NT2/D1 (cell line): Measurements from ENCODE around the gene ZBED3.

ENCODE experiments used
- DNase-seq: peaks from one replicate; pipeline ENCODE4 v3.0.0-alpha.2; 2011; ENCODE audit warnings: low read depth, low spot score
- H3K27me3 ChIP-seq: 2 replicates; pipeline ENCODE4 v1.6.0; 2011; ENCODE audit warnings: mild to moderate bottlenecking; ENCODE audit not compliant: insufficient read length, insufficient read depth
- H3K36me3 ChIP-seq: 2 replicates; pipeline ENCODE4 v1.6.1; 2011; ENCODE audit warnings: mild to moderate bottlenecking, low read length, mixed read lengths; ENCODE audit not compliant: insufficient read depth, insufficient read length
- H3K4me1 ChIP-seq: 2 replicates; pipeline ENCODE4 v1.5.1; 2011; ENCODE audit not compliant: insufficient read depth, insufficient read length
- H3K4me3 ChIP-seq: 2 replicates; pipeline ENCODE4 v1.5.1; 2011; ENCODE audit warnings: low read depth; ENCODE audit not compliant: insufficient read length
- H3K9ac ChIP-seq: 2 replicates; pipeline ENCODE4 v1.6.0; 2011; ENCODE audit warnings: low read depth; ENCODE audit not compliant: insufficient read length
- H3K9me3 ChIP-seq: 2 replicates; pipeline ENCODE4 v1.5.1; 2011; ENCODE audit warnings: mild to moderate bottlenecking, low read length; ENCODE audit not compliant: insufficient read depth
- SUZ12 ChIP-seq: IDR thresholded peaks from 2 replicates; pipeline ENCODE4 v1.6.1; 2011; ENCODE audit not compliant: insufficient read length, insufficient read depth; ENCODE audit errors: extremely low read depth
- YY1 ChIP-seq: IDR thresholded peaks from 2 replicates; pipeline ENCODE4 v1.6.1; 2011; ENCODE audit not compliant: insufficient read length, insufficient read depth
- ZNF274 ChIP-seq: IDR thresholded peaks from 2 replicates; pipeline ENCODE4 v1.6.1; 2011; ENCODE audit warnings: mild to moderate bottlenecking, low read depth, low read length

ZBED3 gene

GRCh38 chr5:77046416-77047073, 40.5 kb downstream of the ZBED3 start:
- H3K9me3 ChIP-seq, result no peaks in the 10 kb centered on the region; the same call in 1 of the 2 replicates
- no peaks in the 10 kb centered on the region for H3K27me3 ChIP-seq
- no peaks in the 10 kb centered on the region for H3K4me1 ChIP-seq
- DNase-seq, result no peak
- no peak overlapping the region for H3K4me3 ChIP-seq
- H3K9ac ChIP-seq, result no peak overlapping the region
- TF ChIP-seq YY1 (no peak), SUZ12 (no peak), ZNF274 (no peak)
- no peaks in the 10 kb centered on the region for H3K36me3 ChIP-seq

- no peak for DNase-seq
- H3K36me3 ChIP-seq, result no peaks in the 10 kb centered on the region
- H3K9me3 ChIP-seq, result no peaks in the 10 kb centered on the region; the same call in 1 of the 2 replicates
- no peak overlapping the region for H3K9ac ChIP-seq
- no peaks in the 10 kb centered on the region for H3K4me1 ChIP-seq
- H3K27me3 ChIP-seq, result no peaks in the 10 kb centered on the region
- no peak for TF ChIP-seq YY1
- TF ChIP-seq ZNF274, result no peak
- H3K4me3 ChIP-seq, result no peak overlapping the region
These were observed 51.1 kb downstream of the ZBED3 start for GRCh38 chr5:77035950-77036349.

- Histone ChIP-seq H3K4me3 (no peak overlapping the region), H3K9ac (no peak overlapping the region), H3K4me1 (no peaks in the 10 kb centered on the region), H3K36me3 (no peaks in the 10 kb centered on the region), H3K9me3 (peaks cover 20% of the 10 kb centered on the region), H3K27me3 (no peaks in the 10 kb centered on the region)
- DNase-seq, result no peak
- TF ChIP-seq ZNF274 (no peak), SUZ12 (no peak), YY1 (no peak)
These were observed 53.7 kb downstream of the ZBED3 start for GRCh38 chr5:77033338-77033737.

- peaks cover 20% of the 10 kb centered on the region for H3K9me3 ChIP-seq
- TF ChIP-seq YY1 (no peak), ZNF274 (no peak), SUZ12 (no peak)
- H3K36me3 ChIP-seq, result no peaks in the 10 kb centered on the region
- no peaks in the 10 kb centered on the region for H3K4me1 ChIP-seq
- no peak for DNase-seq
- no peak overlapping the region for H3K9ac ChIP-seq
- no peak overlapping the region for H3K4me3 ChIP-seq
- H3K27me3 ChIP-seq, result no peaks in the 10 kb centered on the region
These were observed 54.5 kb downstream of the ZBED3 start for GRCh38 chr5:77032635-77033034.

- H3K4me3 ChIP-seq, result no peak overlapping the region
- H3K9me3 ChIP-seq, result peaks cover 20% of the 10 kb centered on the region
- no peaks in the 10 kb centered on the region for H3K4me1 ChIP-seq
- no peaks in the 10 kb centered on the region for H3K27me3 ChIP-seq
- no peak for DNase-seq
- H3K36me3 ChIP-seq, result no peaks in the 10 kb centered on the region
- TF ChIP-seq SUZ12 (no peak), ZNF274 (no peak), YY1 (no peak)
- H3K9ac ChIP-seq, result no peak overlapping the region
These were observed 55.2 kb downstream of the ZBED3 start for GRCh38 chr5:77031891-77032290.

GRCh38 chr5:77030097-77031071, 56.7 kb downstream of the ZBED3 start, which contains the start of gene AGGF1:
Gene AGGF1 (plus strand): TSS chr5:77030404. CDS start chr5:77030767, 363 bp downstream.
- Histone ChIP-seq H3K36me3 (no peaks in the 10 kb centered on the region), H3K27me3 (no peaks in the 10 kb centered on the region), H3K9me3 (peaks cover 20% of the 10 kb centered on the region), H3K4me1 (no peaks in the 10 kb centered on the region), H3K9ac (no peak within 1 kb of the TSS), H3K4me3 (no peak within 1 kb of the TSS)
- DNase-seq, result no peak
- TF ChIP-seq ZNF274, result no peak
- no peak for TF ChIP-seq SUZ12
- TF ChIP-seq YY1, result no peak

GRCh38 chr5:77029376-77029885, 57.7 kb downstream of the ZBED3 start:
- H3K9ac ChIP-seq, result no peak overlapping the region
- H3K9me3 ChIP-seq, result peaks cover 20% of the 10 kb centered on the region
- no peaks in the 10 kb centered on the region for H3K27me3 ChIP-seq
- no peak for TF ChIP-seq YY1
- no peak for TF ChIP-seq ZNF274
- TF ChIP-seq SUZ12, result no peak
- no peaks in the 10 kb centered on the region for H3K4me1 ChIP-seq
- no peak for DNase-seq
- no peak overlapping the region for H3K4me3 ChIP-seq
- H3K36me3 ChIP-seq, result no peaks in the 10 kb centered on the region
